Brain pericyte (primary cell): ENCODE measurements around the gene GPC6.
A peak's percentile ranks its signal among the peaks of the same experiment; 100 is the strongest.

Experiments
- DNase-seq: peaks from one replicate; pipeline ENCODE4 v3.0.0-alpha.2; 2012; ENCODE audit warnings: low read depth, low spot score

The GPC6 gene

DNA sequence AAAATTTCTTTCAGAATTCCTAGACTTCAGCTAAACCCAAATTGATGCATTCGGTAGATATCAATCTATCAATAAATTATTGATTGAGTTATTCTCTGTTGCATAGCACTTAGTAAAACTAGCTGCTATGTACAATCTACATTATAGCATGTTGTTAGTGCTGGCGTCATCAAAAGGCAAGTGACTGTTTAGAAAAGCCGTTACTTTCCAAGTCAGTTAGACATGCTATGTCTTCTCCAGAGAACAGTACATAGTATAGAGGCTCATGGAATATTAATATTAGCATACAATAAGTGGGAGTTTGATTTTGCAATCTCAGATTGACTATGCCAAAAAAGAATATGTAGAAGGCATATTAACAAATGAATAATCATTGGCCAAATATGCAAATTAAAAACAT, 1087.3 kb downstream of the GPC6 start:
- DNase-seq, result no peak

DNA sequence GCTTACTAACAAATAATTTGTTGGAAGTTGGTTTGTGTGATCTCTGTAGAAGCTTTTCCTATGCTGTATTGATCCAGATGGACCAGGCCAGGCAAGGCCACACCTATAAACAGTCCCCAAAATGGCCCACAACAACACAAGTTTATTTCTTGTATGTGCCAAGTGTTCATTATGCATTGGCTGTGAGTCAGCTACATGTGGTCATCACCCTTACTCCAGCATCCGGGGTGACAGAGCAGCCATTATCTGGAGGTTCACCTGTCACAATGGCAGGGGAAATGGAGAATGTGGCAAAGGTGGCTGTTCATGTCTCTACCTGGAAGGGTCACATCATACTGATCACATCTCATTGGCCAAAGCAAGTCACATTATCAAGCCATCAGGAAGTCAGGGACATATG, 1088.6 kb downstream of the GPC6 start:
- DNase-seq, result no peak

- DNase-seq, result no peak
Observed at GRCh38 chr13:94317063-94317491, 1090.5 kb downstream of the GPC6 start.

DNA sequence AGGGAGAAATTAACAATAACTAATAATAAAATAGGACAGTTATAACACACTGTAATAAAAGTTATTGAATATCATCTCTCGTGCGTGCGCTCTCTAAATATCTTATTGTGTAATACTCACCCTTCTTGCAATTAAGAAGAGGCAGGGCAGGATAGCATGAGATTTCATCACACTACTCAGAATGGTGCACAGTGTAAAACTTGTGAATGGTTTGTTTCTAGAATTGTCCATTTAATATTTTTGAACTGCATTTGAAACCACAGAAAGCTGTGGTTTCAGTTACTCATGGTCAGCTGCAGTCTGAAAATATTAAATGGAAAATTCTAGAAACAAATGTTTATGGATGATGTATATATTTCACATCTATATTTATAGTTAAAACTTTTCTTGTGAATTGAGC, 1091.8 kb downstream of the GPC6 start:
- DNase-seq, result no peak

DNA sequence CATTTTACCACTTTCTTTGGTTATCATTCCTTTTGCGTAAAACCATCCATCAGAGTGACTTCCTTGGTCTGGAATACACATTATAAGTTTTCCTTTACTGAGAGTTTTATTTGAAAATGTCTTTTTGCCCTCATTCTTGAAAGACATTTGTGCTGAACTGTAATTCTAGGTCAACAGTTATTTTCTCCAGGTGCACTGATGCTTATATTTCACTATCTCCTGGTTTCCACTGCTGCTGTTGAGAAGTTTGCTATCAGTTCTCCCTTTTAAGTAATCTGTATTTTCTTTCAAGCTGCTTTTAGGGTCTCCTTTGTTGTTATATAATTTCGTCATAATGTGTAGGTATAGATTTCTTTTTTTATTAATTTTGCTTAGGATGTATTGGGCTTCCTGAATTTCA, 1092.9 kb downstream of the GPC6 start:
- DNase-seq, result no peak

GRCh38 chr13:94322925-94323763, 1096.5 kb downstream of the GPC6 start:
- no peak for DNase-seq

DNA sequence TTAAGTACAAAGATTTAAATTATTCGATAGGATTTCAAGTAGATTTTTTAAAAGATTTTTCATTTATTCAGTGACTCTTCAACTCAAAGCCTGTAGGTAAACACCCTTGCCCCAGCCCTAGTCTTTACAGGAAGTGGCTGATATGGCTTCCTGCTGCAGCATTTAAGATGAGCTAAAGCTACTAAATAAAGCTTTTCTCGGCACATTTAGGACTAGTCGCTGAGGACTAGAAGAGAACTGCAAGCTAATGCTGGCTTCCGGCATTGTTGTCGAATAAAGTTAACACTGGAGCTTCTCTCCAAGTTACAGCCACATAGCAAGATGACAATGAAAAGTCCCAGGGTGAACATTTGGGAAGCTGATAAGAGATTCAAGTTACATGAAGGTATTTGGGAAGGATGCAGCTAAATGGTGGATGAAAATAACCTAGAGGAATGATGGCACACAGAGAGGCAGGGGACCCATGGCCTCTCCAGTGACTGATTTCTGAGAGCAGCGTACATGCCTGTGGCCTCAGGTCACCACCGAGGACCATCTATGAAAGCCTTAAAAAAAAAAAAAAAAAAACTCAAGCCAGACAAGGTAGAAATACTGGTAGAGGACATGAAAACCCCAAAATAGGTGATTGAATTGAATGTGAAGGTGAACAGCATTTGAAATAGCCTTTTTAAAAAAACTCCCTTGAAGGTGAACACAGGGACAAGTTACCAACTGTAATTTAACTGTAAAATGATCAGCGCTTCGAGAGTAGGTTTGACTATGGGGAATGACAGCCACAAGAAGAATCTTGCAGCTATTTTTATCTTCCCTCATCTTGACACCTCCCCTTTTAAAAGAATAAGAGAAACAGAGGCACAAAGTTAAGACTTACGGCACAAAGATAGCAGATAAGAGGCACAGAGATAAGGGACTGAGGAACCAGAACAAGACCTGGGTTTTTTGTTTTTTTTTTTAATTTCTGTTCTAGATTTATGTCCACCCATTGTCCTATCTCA, 1097.5 kb downstream of the GPC6 start:
- no peak for DNase-seq

GRCh38 chr13:94324767-94325540, 1098.3 kb downstream of the GPC6 start:
- DNase-seq, result no peak

GRCh38 chr13:94325650-94326049, 1099.0 kb downstream of the GPC6 start:
- no peak for DNase-seq

- no peak for DNase-seq
Observed at GRCh38 chr13:94327318-94327717, 1100.7 kb downstream of the GPC6 start.

- DNase-seq, result no peak
Observed at GRCh38 chr13:94328381-94329041, 1101.9 kb downstream of the GPC6 start.

- DNase-seq, result peak; percentile 93
Observed at GRCh38 chr13:94329277-94329676, 1102.7 kb downstream of the GPC6 start.

GRCh38 chr13:94329754-94330551, 1103.3 kb downstream of the GPC6 start:
- DNase-seq, result peak; percentile 91

- DNase-seq, result no peak
Observed at GRCh38 chr13:94330552-94331071, 1104.0 kb downstream of the GPC6 start.

DNA sequence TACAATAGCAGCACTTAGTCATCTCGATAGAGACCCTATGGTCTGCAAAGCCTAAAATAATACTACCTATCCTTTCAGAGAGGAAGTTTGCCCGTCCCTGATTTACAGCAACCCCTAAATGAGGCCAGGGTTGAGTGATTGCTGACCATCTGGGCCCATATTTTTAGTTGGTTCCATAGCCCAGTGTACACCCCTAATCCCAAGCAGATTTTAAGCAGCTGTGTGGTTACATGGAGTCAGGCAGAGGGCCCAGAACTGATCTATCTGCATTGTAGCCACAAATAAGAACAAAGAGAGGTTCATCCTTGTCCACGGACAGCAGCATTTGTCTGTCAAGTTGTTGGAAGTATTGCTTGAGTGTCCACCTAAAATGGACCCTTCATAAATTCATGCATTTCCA, 1104.7 kb downstream of the GPC6 start:
- no peak for DNase-seq

- no peak for DNase-seq
Observed at GRCh38 chr13:94332359-94333096, 1105.9 kb downstream of the GPC6 start.

DNA sequence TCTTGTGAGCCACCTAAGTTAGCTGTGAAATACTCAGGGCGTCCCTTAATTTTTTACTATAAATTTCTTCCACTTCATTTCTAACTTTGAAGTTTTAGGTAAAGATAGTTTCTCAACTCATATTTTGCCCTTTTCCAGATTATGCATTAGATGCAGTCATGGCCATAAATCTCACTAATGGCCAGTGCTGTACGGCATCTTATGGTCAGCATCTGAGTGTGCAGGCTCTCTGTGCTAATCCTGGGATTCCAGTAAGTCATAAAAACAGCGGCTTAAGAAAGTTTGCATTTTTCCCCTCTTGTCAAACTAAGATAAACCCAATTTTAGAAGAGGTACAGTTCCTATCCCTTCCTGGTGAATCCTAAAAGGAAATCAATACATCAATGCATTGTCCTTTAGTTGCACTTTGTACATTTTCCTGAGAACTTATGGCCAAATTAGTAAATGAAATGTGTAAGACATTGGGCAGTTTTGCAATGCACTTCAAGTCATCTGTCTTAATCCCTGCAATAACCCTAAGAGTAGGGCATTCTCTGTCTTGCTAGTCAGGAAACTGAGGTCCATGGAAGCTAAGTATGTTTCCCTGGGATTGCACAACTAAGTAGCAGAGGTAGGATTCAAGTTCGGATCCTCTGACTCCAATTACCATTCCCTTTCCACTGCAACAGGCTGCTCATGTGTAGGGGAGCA, 1106.7 kb downstream of the GPC6 start:
- DNase-seq, result no peak

GRCh38 chr13:94335761-94336526, 1109.3 kb downstream of the GPC6 start:
- no peak for DNase-seq
